HepG2 (cell line): ENCODE results near the gene RCOR1.

ENCODE experiments used
- CREB1 ChIP-seq, 2 experiments: fragments of 450-650 bp in 1 of 2; IDR thresholded peaks; 2 replicates each; pipeline ENCODE4 v1.6.1; 2016 to 2017; ENCODE audit warnings: control low read depth in 1 of 2, mild to moderate bottlenecking in 1 of 2, missing compliant biosample characterization in 1 of 2, missing genetic modification characterization in 1 of 2
- EZH2 ChIP-seq: conservative IDR thresholded peaks from 2 replicates; pipeline ENCODE4 v1.6.1; 2012; ENCODE audit warnings: mild to moderate bottlenecking, low read depth, low read length, moderate library complexity
- FOXM1 ChIP-seq: sonication (generic); formaldehyde crosslinking; IDR thresholded peaks from 2 replicates; pipeline ENCODE4 v1.5.0; 2020; ENCODE audit warnings: missing genetic modification reagents
- HES4 ChIP-seq: sonication (generic); formaldehyde crosslinking; IDR thresholded peaks from 2 replicates; pipeline ENCODE4 v1.9.0; 2021; ENCODE audit warnings: mild to moderate bottlenecking, missing genetic modification reagents, borderline replicate concordance
- MYC ChIP-seq: sonication (generic); formaldehyde crosslinking; IDR thresholded peaks from 2 replicates; pipeline ENCODE4 v1.9.0; 2021; ENCODE audit warnings: missing genetic modification reagents, borderline replicate concordance
- RXRA ChIP-seq: sonication (generic); formaldehyde crosslinking; IDR thresholded peaks from 2 replicates; pipeline ENCODE4 v1.5.1; 2020; ENCODE audit warnings: missing genetic modification reagents
- SNAPC4 ChIP-seq: sonication (generic); formaldehyde crosslinking; IDR thresholded peaks from 2 replicates; pipeline ENCODE4 v1.4.0; 2020; ENCODE audit warnings: mild to moderate bottlenecking, missing genetic modification reagents
- THRA ChIP-seq: sonication (generic); formaldehyde crosslinking; IDR thresholded peaks from 2 replicates; pipeline ENCODE4 v1.4.0; 2020; ENCODE audit warnings: missing genetic modification reagents, borderline replicate concordance
- ZBTB40 ChIP-seq, 2 experiments: fragments of 450-650 bp in 1 of 2; sonication (generic) in 1 of 2; formaldehyde crosslinking in 1 of 2; IDR thresholded peaks; 2 replicates each; pipeline versions ENCODE4 v1.6.1 to v1.8.0; 2016 to 2022; ENCODE audit warnings: antibody characterized with exemption in 1 of 2, mild to moderate bottlenecking in 1 of 2, missing genetic modification reagents in 1 of 2
- ZNF670 ChIP-seq: sonication (generic); formaldehyde crosslinking; IDR thresholded peaks from 2 replicates; pipeline ENCODE4 v1.8.0; 2022; ENCODE audit warnings: mild to moderate bottlenecking, missing genetic modification reagents, borderline replicate concordance

GRCh38 chr14:102726191-102726949 is 133.9 kb downstream of the RCOR1 start:
- TF ChIP-seq ZBTB40 (IDR thresholded peaks at IDR 0.05) (no peak), ZBTB40 (CRISPR knock-in tag; IDR thresholded peaks at IDR 0.05) (no peak), EZH2 (no peak), THRA (no peak), HES4 (no peak), SNAPC4 (CRISPR knock-in tag) (no peak), FOXM1 (no peak), CREB1 (IDR thresholded peaks at IDR 0.05) (no peak), CREB1 (CRISPR knock-in tag; IDR thresholded peaks at IDR 0.05) (no peak), MYC (no peak), RXRA (CRISPR knock-in tag) (no peak), ZNF670 (CRISPR knock-in tag) (no peak)
